Lower lobe of right lung (tissue), 2 donors: Measurements from ENCODE around the gene ASH1L. TPM values are rescaled to one million over a fixed set of nuclear protein-coding genes. Genes with fewer than 3 reads are reported as not detected.

Source experiments
- ATAC-seq, 2 donors: fragments of 200-7000 bp; cut with Tn5 transposase; one replicate each; pipeline ENCODE4 v1.9.1; 2020 to 2022; ENCODE audit warnings: mild to moderate bottlenecking in 2 of 2, moderate library complexity in 2 of 2
- DNase-seq: peaks from one replicate; pipeline ENCODE4 v3.0.0-alpha.2; 2020
- H3K27ac ChIP-seq: fragments of 200-600 bp; one replicate; pipeline ENCODE4 v1.8.0; 2022
- H3K27me3 ChIP-seq: fragments of 200-600 bp; one replicate; pipeline ENCODE4 v1.8.0; 2022; ENCODE audit warnings: low read depth
- H3K36me3 ChIP-seq: fragments of 200-600 bp; one replicate; pipeline ENCODE4 v1.8.0; 2022; ENCODE audit warnings: mild to moderate bottlenecking
- H3K4me1 ChIP-seq: fragments of 200-600 bp; one replicate; pipeline ENCODE4 v1.8.0; 2022
- H3K4me3 ChIP-seq: fragments of 200-600 bp; one replicate; pipeline ENCODE4 v1.8.0; 2022; ENCODE audit warnings: mild to moderate bottlenecking
- H3K9me3 ChIP-seq: fragments of 200-600 bp; one replicate; pipeline ENCODE4 v1.8.0; 2022
- CTCF ChIP-seq: fragments of 200-600 bp; IDR thresholded peaks from one replicate; pipeline ENCODE4 v1.8.0; 2022; ENCODE audit warnings: antibody characterized with exemption, mild to moderate bottlenecking
- intact Hi-C: fragments of 100-400 bp; cut with DNase I; formaldehyde crosslinking; loops from one replicate; pipeline ENCODE4 v1.11.0; 2022
- total RNA-seq: library from RNA; stranded (reverse); fragmentation: NEBNext Ultra II Directional; extraction: Animal tissue kit (Norgen Biotek cat#: 25700); gene quantifications from one replicate; pipeline ENCODE4 v1.2.1, GENCODE V29; 2021
- donor health status: DM: no; HTN: yes; CAD: no; lungs with severe emphysema.

ASH1L gene
- total RNA-seq, 1 donor from 2014 or later = 59.8 TPM

DNA sequence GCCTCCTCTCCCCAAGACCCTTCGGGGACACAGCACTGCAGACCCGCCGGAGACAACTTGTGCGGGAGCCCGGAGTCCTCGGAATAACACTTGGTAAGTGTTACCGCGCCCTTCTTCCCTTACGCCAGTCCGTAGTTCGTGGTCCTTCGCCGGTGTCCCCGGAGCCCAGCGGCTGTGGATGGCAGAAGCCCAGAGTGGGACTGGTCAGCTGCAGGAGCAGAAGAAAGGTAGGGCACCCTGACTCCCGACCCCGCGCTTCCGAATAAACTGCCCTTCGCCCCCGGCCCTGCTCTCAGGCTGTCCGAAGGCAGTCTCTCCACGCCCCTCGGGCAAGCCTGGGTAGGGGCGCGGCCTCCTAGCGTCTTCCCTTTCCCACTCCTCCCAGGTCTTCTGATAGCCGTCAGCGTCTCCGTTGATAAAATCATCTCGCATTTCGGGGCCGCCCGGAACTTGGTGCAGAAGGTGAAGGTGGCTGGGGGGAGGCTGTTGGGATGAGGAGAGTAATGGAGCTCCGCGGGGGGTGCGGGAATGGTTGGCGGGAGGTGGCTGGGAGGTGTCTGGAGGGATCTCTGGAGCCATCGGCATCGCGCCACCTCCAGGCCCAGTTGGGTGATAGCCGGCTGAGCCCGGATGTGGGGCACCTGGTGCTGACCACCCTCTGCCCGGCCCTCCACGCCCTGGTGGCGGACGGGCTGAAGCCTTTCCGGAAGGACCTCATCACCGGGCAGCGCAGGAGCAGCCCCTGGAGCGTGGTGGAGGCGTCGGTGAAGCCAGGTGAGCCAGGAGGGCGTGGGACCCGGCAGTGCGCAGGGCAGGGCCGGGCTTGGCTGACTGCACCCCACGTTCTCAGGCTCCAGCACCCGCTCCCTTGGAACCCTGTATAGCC is 237.6 kb downstream of the ASH1L start:
- Histone ChIP-seq H3K36me3 (peaks cover 39% of the 10 kb centered on the region), H3K27ac (peak overlapping the region; percentile 94), H3K4me1 (peaks cover 35% of the 10 kb centered on the region), H3K27me3 (no peaks in the 10 kb centered on the region), H3K9me3 (no peaks in the 10 kb centered on the region), H3K4me3 (peak overlapping the region; percentile 95)
- DNase-seq (peak; percentile 79), ATAC-seq (peak; percentile 15 to 22)
- intact Hi-C loops = no loop called here
- peak; percentile 42 for TF ChIP-seq CTCF

- Histone ChIP-seq H3K4me3 (peak overlapping the region; percentile 95), H3K4me1 (peaks cover 38% of the 10 kb centered on the region), H3K36me3 (peaks cover 44% of the 10 kb centered on the region), H3K27ac (peak overlapping the region; percentile 94), H3K27me3 (no peaks in the 10 kb centered on the region), H3K9me3 (no peaks in the 10 kb centered on the region)
- ATAC-seq (peak; percentile 92 to 93), DNase-seq (peak; percentile 98)
- TF ChIP-seq CTCF = no peak
- intact Hi-C loops = no loop called here
Measured at GRCh38 chr1:155324037-155324716, 238.4 kb downstream of the ASH1L start.

GRCh38 chr1:155323729-155324036 is 238.9 kb downstream of the ASH1L start:
- peaks cover 45% of the 10 kb centered on the region for H3K36me3 ChIP-seq
- peak overlapping the region; percentile 94 for H3K27ac ChIP-seq
- H3K9me3 ChIP-seq = no peaks in the 10 kb centered on the region
- ATAC-seq (peak; percentile 85 to 86), DNase-seq (peak; percentile 91)
- TF ChIP-seq CTCF = no peak
- peak overlapping the region; percentile 95 for H3K4me3 ChIP-seq
- H3K4me1 ChIP-seq = peaks cover 38% of the 10 kb centered on the region
- no peaks in the 10 kb centered on the region for H3K27me3 ChIP-seq
- intact Hi-C loops = no loop called here

DNA sequence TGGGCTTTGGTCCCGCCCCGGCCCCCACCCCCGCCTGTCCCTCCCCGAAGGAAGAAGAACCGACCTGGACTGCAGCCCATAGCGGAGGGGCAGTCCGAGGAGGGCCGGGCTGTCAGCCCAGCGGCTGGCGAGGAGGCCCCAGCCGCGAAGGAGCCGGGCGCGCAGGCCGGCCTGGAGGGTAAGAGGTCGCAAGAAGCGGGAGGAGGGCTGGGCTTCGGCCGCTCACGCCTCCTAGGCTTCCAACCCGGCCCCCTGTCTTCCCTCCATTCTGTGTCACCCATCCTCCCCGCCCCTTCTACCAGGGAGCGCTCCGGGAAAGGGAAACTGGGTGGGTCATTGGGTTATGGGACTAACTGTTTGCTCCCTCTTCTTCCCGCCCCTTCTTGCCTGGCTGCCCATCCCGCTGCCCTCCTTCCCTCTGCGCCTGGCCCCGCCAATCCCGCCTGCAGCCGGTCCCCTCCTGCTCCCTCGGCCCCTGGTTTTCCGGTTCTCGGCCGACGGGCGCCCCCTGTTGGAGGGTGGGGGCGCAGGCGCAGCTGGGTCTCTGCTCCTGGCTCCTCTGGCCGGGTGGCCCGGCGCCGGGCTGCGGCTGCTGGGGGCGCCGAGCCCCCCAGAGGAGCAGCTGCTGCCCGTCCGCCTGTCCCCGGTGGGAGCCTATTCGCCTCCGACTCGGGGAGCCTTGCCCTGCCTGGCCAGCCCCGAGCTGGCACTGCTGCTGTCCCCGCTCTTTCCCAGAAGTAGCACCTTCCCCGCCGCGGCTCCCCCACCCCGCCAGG is 239.5 kb downstream of the ASH1L start:
- Histone ChIP-seq H3K27me3 (no peaks in the 10 kb centered on the region), H3K36me3 (peaks cover 45% of the 10 kb centered on the region), H3K27ac (peak overlapping the region; percentile 94), H3K4me3 (peak overlapping the region; percentile 95), H3K9me3 (no peaks in the 10 kb centered on the region), H3K4me1 (peaks cover 38% of the 10 kb centered on the region)
- DNase-seq (peak; percentile 90), ATAC-seq (peak; percentile 76 to 81)
- peak; percentile 91 for TF ChIP-seq CTCF
- intact Hi-C loops = no loop called here

DNA sequence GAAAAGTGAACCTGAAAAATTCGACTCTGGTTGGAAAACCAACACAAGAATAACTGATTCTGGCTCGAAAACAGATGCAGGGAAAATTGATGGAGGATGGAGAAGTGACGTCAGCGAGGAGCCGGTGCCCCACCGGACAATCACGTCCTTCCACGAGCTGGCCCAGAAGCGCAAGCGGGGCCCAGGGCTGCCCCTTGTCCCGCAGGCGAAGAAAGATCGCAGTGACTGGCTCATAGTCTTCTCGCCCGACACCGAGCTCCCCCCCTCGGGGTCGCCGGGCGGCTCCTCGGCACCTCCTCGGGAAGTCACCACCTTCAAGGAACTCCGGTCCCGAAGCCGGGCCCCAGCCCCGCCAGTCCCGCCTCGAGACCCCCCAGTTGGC is 240.0 kb downstream of the ASH1L start:
- Histone ChIP-seq H3K9me3 (no peaks in the 10 kb centered on the region), H3K4me3 (peak overlapping the region; percentile 95), H3K27ac (peak overlapping the region; percentile 94), H3K27me3 (no peaks in the 10 kb centered on the region), H3K4me1 (peaks cover 38% of the 10 kb centered on the region), H3K36me3 (peaks cover 45% of the 10 kb centered on the region)
- TF ChIP-seq CTCF = no peak
- ATAC-seq (no peak), DNase-seq (peak; percentile 53)
- intact Hi-C loops = no loop called here
